Lower leg skin (tissue), 4 donors: ENCODE results near the gene SH2D2A. TPM values are rescaled to one million over a fixed set of nuclear protein-coding genes. Genes with fewer than 3 reads are reported as not detected.

Source experiments
- DNase-seq, 2 donors: peaks; one replicate each; pipeline ENCODE4 v3.0.0-alpha.2; 2019; ENCODE audit warnings: low spot score in 2 of 2
- H3K4me3 ChIP-seq: fragments of 200-600 bp; sonication (generic); 2 replicates; pipeline ENCODE4 v1.5.1; 2017; ENCODE audit warnings: mild to moderate bottlenecking, low read depth; ENCODE audit not compliant: poor library complexity, severe bottlenecking
- CTCF ChIP-seq, 3 donors: fragments of 450-650 bp; IDR thresholded peaks; one replicate each; pipeline ENCODE4 v1.5.1; 2016; ENCODE audit warnings: antibody characterized with exemption in 3 of 3, mild to moderate bottlenecking in 3 of 3, moderate library complexity in 2 of 3
- POLR2A ChIP-seq, 2 donors: fragments of 450-650 bp; IDR thresholded peaks; one replicate each; pipeline ENCODE4 v1.6.1; 2016 to 2017; ENCODE audit warnings: antibody characterized with exemption in 2 of 2, mild to moderate bottlenecking in 1 of 2, moderate library complexity in 1 of 2
- WGBS, 2 donors: methylation state at CpG; one replicate each; pipeline ENCODE4 v1.1.5; 2018; 5-methylcytosine and 5-hydroxymethylcytosine counted together
- intact Hi-C: fragments of 100-400 bp; cut with DNase I; formaldehyde crosslinking; loops from one replicate; pipeline ENCODE4 v1.15.0; 2023; ENCODE audit warnings: low total_unique reads
- total RNA-seq, 4 donors: library from RNA; depleted of rRNA; stranded (reverse); fragments of >200 nt; gene quantifications; one replicate each; pipeline ENCODE4 v1.1.0, GENCODE V29; 2016

The SH2D2A gene
- total RNA-seq, 4 donors from 2014 or later, result 1.5 TPM; not detected in 3

GRCh38 chr1:156773607-156774006 is 43.0 kb downstream of the SH2D2A start:
- H3K4me3 ChIP-seq, result no peak overlapping the region
- 79 to 80% methylated on average over 3 of the region's 3 CpGs for WGBS, 2 donors
- DNase-seq, result no peak
- intact Hi-C loops, result no loop called here
- TF ChIP-seq POLR2A (IDR thresholded peaks at IDR 0.05) (no peak), CTCF (IDR thresholded peaks at IDR 0.05) (no peak)

GRCh38 chr1:156772728-156773497 is 43.7 kb downstream of the SH2D2A start:
- 47 to 48% methylated on average over 9 of the region's 9 CpGs for WGBS, 2 donors
- intact Hi-C loops, result no loop called here
- no peak overlapping the region for H3K4me3 ChIP-seq
- no peak for TF ChIP-seq POLR2A (IDR thresholded peaks at IDR 0.05)
- TF ChIP-seq CTCF (IDR thresholded peaks at IDR 0.05), result no peak
- DNase-seq, result no peak

GRCh38 chr1:156772222-156772621 is 44.4 kb downstream of the SH2D2A start:
- intact Hi-C loops, result no loop called here
- no peak for DNase-seq
- WGBS, 2 donors, result 62 to 68% methylated on average over 3 of the region's 3 CpGs
- TF ChIP-seq POLR2A (IDR thresholded peaks at IDR 0.05), result no peak
- no peak for TF ChIP-seq CTCF (IDR thresholded peaks at IDR 0.05)
- no peak overlapping the region for H3K4me3 ChIP-seq

GRCh38 chr1:156768610-156769295 is 47.9 kb downstream of the SH2D2A start:
- TF ChIP-seq CTCF (IDR thresholded peaks at IDR 0.05), result no peak
- H3K4me3 ChIP-seq, result peak overlapping the region; percentile 92
- WGBS, 2 donors, result 18 to 20% methylated on average over 8 of the region's 8 CpGs
- DNase-seq, result no peak
- intact Hi-C loops, result no loop called here

- WGBS, 2 donors, result 1% methylated on average over 8 to 21 of the region's 31 CpGs
These were observed 48.6 kb downstream of the SH2D2A start for GRCh38 chr1:156767879-156768604.

More at GRCh38 chr1:156767879-156768604, 48.6 kb downstream of the SH2D2A start:
- TF ChIP-seq POLR2A (IDR thresholded peaks at IDR 0.05) (no peak), CTCF (IDR thresholded peaks at IDR 0.05) (no peak)
- peak in 1 of 2 donors; percentile 90 for DNase-seq
- H3K4me3 ChIP-seq, result peak overlapping the region; percentile 92
- intact Hi-C loops, result no loop called here
